ENCODE results near the gene C22orf39.
"Not testable (repeated sequence)": the region's sequence is repeated elsewhere in the genome, so short reads cannot be mapped to it uniquely, and the experiment has no call there.

The C22orf39 gene

GRCh38 chr22:19450363-19451175 lies 3.1 kb upstream of the C22orf39 start:
- DNase-seq, result no peak

- no peak for DNase-seq
Observed at GRCh38 chr22:19449422-19449767, 1.9 kb upstream of the C22orf39 start.

- no peak for DNase-seq
Observed at GRCh38 chr22:19448739-19449421, 1.4 kb upstream of the C22orf39 start.

- DNase-seq, result peak; percentile 85
Observed at GRCh38 chr22:19448076-19448607, 631 bp upstream of the C22orf39 start.

GRCh38 chr22:19446603-19447329 lies 745 bp downstream of the C22orf39 start:
- no peak for DNase-seq

GRCh38 chr22:19445279-19445982 lies 2.1 kb downstream of the C22orf39 start:
- DNase-seq, result not testable (repeated sequence)

GRCh38 chr22:19443544-19444211 lies 3.8 kb downstream of the C22orf39 start:
- no peak for DNase-seq

GRCh38 chr22:19442166-19442565 lies 5.3 kb downstream of the C22orf39 start:
- no peak for DNase-seq

GRCh38 chr22:19440411-19441195 lies 6.9 kb downstream of the C22orf39 start:
- no peak for DNase-seq

GRCh38 chr22:19438298-19438697 lies 9.2 kb downstream of the C22orf39 start:
- peak; percentile 75 for DNase-seq

- DNase-seq, result not testable (repeated sequence)
Observed at GRCh38 chr22:19436444-19437161, 10.9 kb downstream of the C22orf39 start.

- no peak for DNase-seq
Observed at GRCh38 chr22:19434829-19435580, 12.5 kb downstream of the C22orf39 start.

GRCh38 chr22:19434401-19434800 lies 13.1 kb downstream of the C22orf39 start:
- no peak for DNase-seq

GRCh38 chr22:19432133-19432851 lies 15.2 kb downstream of the C22orf39 start, which contains the start of gene MRPL40:
TSS of gene MRPL40 (plus strand) at chr22:19432545. CDS start at chr22:19432555, 10 bp downstream.
- DNase-seq, result peak; percentile 69

GRCh38 chr22:19431649-19432132 lies 15.8 kb downstream of the C22orf39 start, which contains the start of gene HIRA:
TSS of gene HIRA (minus strand) at chr22:19431733. CDS start at chr22:19431476, 257 bp downstream.
- peak; percentile 4 for DNase-seq

GRCh38 chr22:19430890-19431541 lies 16.5 kb downstream of the C22orf39 start:
- DNase-seq, result no peak

- DNase-seq, result no peak
Observed at GRCh38 chr22:19429950-19430889, 17.3 kb downstream of the C22orf39 start.
